Activated T-helper 17 cell treated with anti-CD3 and anti-CD28 coated beads, Interleukin-2, amount 50 U/mL, for 72 hours (primary cell): ENCODE results near the gene KRTAP3-3. TPM values are rescaled to one million over a fixed set of nuclear protein-coding genes. Genes with fewer than 3 reads are reported as not detected.

ENCODE experiments used
- ATAC-seq: fragments of 150-1000 bp; cut with Tn5 transposase; replicated peaks from 2 replicates; pipeline ENCODE4 v1.10.0; 2021; ENCODE audit warnings: mild to moderate bottlenecking, moderate library complexity
- H3K27ac Mint-ChIP-seq: one replicate; pipeline ENCODE4 v1.8.0; 2022; ENCODE audit warnings: mixed read lengths
- H3K27me3 Mint-ChIP-seq: one replicate; pipeline ENCODE4 v1.8.0; 2022; ENCODE audit warnings: mixed read lengths
- H3K36me3 Mint-ChIP-seq: one replicate; pipeline ENCODE4 v1.8.0; 2022; ENCODE audit warnings: low read depth, mild to moderate bottlenecking, mixed read lengths
- H3K4me1 Mint-ChIP-seq: one replicate; pipeline ENCODE4 v1.8.0; 2022; ENCODE audit warnings: mixed read lengths
- H3K4me3 Mint-ChIP-seq: one replicate; pipeline ENCODE4 v1.8.0; 2022; ENCODE audit warnings: mild to moderate bottlenecking, mixed read lengths
- H3K9me3 Mint-ChIP-seq: one replicate; pipeline ENCODE4 v1.8.0; 2022; ENCODE audit warnings: mixed read lengths
- total RNA-seq, 2 donors: library from RNA; stranded (reverse); gene quantifications; one replicate each; pipeline ENCODE4 v1.2.3, GENCODE V29; 2022

Gene KRTAP3-3
- total RNA-seq, 2 donors from 2014 or later = not detected

GRCh38 chr17:40960144-40960543, 33.8 kb downstream of the KRTAP3-3 start:
- peaks cover 6% of the 10 kb centered on the region for H3K4me1 Mint-ChIP-seq
- H3K9me3 Mint-ChIP-seq = no peaks in the 10 kb centered on the region
- H3K27me3 Mint-ChIP-seq = peaks cover 16% of the 10 kb centered on the region
- no peak overlapping the region for H3K27ac Mint-ChIP-seq
- H3K36me3 Mint-ChIP-seq = no peaks in the 10 kb centered on the region
- no peak for ATAC-seq
- no peak overlapping the region for H3K4me3 Mint-ChIP-seq

DNA sequence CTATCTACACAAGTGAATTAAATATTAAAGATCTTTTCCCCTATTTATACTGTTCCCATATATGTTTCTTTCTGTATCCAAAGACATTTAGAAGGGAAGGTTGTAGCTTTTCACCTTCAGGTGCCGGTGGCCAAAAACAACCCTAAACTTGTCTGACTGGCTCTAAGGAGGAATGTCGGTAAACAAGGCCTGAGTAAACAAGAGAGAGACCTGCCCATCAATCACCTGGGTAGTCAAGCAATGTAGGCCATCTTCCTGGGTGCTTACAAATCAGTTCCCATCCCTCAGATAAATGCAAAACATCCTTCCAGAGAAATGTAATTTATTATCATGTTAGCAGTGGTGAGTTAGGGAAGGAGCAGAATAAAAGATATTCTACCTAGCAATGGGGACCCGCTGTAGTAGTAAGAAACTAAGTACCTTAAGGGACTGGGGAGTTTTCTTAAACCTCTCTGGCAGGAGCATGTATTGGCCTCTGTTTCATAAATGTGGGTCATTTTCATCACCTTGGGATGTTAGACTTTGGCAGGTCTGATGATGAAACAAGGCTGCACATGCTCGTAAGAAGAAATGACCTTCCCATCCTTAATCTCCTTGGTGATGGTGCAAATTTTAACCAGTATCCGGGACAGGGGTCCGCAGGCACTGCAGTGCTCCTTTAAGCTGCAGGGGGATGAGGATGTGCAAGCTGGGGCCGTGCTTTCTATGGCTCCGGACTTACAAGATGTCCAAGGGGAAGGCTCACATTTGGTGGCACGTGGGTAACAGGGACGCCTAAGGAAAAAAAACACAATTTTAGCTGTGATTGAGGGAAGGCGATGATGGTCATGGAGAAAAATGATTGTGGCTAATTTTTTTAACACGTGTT, 35.6 kb downstream of the KRTAP3-3 start:
- Mint-ChIP-seq H3K36me3 (no peaks in the 10 kb centered on the region), H3K4me1 (no peaks in the 10 kb centered on the region), H3K27me3 (peaks cover 27% of the 10 kb centered on the region), H3K4me3 (no peak overlapping the region), H3K9me3 (no peaks in the 10 kb centered on the region), H3K27ac (no peak overlapping the region)
- no peak for ATAC-seq

DNA sequence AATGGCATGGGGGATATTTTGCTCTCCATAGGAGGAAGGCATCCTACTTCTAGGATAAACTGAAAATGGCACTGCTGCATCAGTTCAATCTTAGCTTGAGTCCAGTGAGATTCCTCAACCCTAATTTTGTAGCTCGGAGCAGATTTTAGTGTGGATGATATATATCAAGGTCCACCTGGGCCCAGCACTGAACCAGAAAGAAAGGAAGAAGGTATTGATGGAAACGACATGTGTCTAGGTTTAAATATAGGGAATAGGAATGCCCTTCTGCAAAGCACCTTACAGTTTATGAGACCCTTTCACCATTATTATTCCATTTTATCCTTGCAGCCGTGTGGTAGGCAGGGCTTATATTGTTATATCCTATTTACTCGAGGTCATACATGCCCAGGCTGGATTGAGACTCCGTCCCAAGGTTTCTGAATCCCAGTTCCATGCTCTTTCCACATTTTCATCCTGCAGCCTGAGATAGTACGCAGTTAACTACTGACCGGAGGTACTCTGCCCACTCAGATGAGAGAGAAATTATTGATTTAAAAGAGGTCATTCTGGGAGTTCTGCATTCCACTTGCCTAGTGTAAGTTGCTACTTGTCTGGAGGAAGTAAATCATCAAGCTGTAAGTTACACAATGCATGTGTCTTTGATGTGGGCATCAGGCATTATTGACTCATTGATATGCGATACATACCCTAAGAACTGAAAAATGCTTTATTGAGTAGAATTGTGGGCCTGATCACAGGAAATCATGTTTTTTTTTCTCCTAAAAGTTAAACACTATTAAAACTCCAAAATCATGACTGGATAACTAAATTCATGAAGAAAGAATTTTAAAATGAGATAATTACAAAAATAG, 37.3 kb downstream of the KRTAP3-3 start:
- no peaks in the 10 kb centered on the region for H3K4me1 Mint-ChIP-seq
- no peak overlapping the region for H3K4me3 Mint-ChIP-seq
- H3K36me3 Mint-ChIP-seq = no peaks in the 10 kb centered on the region
- no peaks in the 10 kb centered on the region for H3K9me3 Mint-ChIP-seq
- ATAC-seq = no peak
- peaks cover 28% of the 10 kb centered on the region for H3K27me3 Mint-ChIP-seq
- no peak overlapping the region for H3K27ac Mint-ChIP-seq

- Mint-ChIP-seq H3K9me3 (no peaks in the 10 kb centered on the region), H3K27me3 (peaks cover 34% of the 10 kb centered on the region), H3K4me3 (no peak overlapping the region), H3K36me3 (no peaks in the 10 kb centered on the region), H3K27ac (no peak overlapping the region), H3K4me1 (no peaks in the 10 kb centered on the region)
- peak; percentile 57 for ATAC-seq
Measured at GRCh38 chr17:40953881-40954280, 40.1 kb downstream of the KRTAP3-3 start.

DNA sequence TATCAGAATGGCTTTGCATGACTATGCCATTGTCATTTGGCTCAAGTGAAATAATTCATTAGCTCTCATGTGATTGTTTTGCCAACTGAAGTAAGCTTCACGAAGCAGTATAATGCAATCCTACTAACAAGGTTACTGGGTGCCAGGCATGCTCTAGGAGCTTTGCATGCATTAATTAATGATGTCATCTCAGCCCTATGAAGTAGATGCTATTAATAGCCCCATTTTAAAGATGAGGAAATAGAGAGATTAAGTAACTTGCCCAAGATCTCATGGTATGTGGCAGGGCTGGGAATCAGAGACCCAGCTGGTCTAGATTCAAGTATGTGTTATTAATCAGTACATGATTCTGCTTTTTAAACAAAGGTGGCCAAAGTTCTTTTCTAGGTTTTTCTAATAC, 41.3 kb downstream of the KRTAP3-3 start:
- no peaks in the 10 kb centered on the region for H3K36me3 Mint-ChIP-seq
- no peaks in the 10 kb centered on the region for H3K9me3 Mint-ChIP-seq
- H3K27me3 Mint-ChIP-seq = peaks cover 43% of the 10 kb centered on the region
- H3K4me1 Mint-ChIP-seq = no peaks in the 10 kb centered on the region
- no peak overlapping the region for H3K27ac Mint-ChIP-seq
- ATAC-seq = no peak
- no peak overlapping the region for H3K4me3 Mint-ChIP-seq

GRCh38 chr17:40952154-40952553, 41.8 kb downstream of the KRTAP3-3 start:
- Mint-ChIP-seq H3K9me3 (no peaks in the 10 kb centered on the region), H3K36me3 (no peaks in the 10 kb centered on the region), H3K4me1 (no peaks in the 10 kb centered on the region), H3K27me3 (peaks cover 43% of the 10 kb centered on the region), H3K4me3 (no peak overlapping the region), H3K27ac (no peak overlapping the region)
- ATAC-seq = no peak

- H3K9me3 Mint-ChIP-seq = no peaks in the 10 kb centered on the region
Measured at GRCh38 chr17:40951011-40951622, 42.8 kb downstream of the KRTAP3-3 start.

GRCh38 chr17:40950176-40950575, 43.8 kb downstream of the KRTAP3-3 start:
- no peaks in the 10 kb centered on the region for H3K36me3 Mint-ChIP-seq
- no peaks in the 10 kb centered on the region for H3K4me1 Mint-ChIP-seq
- peaks cover 47% of the 10 kb centered on the region for H3K27me3 Mint-ChIP-seq
- no peaks in the 10 kb centered on the region for H3K9me3 Mint-ChIP-seq
- no peak for ATAC-seq
- no peak overlapping the region for H3K27ac Mint-ChIP-seq
- no peak overlapping the region for H3K4me3 Mint-ChIP-seq

More at GRCh38 chr17:40951011-40951622, 42.8 kb downstream of the KRTAP3-3 start:
- no peaks in the 10 kb centered on the region for H3K36me3 Mint-ChIP-seq
- no peak overlapping the region for H3K4me3 Mint-ChIP-seq
- no peaks in the 10 kb centered on the region for H3K4me1 Mint-ChIP-seq
- peaks cover 46% of the 10 kb centered on the region for H3K27me3 Mint-ChIP-seq
- ATAC-seq = no peak
- H3K27ac Mint-ChIP-seq = no peak overlapping the region

DNA sequence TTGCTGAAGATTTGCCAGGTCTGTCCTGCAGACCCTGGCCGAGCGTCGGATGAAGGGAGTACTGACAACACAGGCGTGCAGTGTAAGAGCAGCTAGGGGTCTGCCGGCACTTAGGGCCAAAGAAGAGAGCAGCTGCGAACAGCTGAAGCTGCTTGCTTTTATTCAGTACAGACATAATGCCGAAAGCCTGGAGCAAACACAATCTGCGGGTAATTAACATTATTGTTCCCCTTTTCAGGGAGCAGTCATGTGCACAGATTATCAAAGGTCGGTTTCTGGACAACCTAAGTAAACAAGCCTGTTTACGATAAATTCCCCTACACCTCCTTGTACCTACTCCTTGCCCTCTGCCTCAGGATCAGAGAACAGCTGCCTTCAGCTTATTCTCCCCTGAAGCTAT, 44.5 kb downstream of the KRTAP3-3 start:
- Mint-ChIP-seq H3K4me3 (no peak overlapping the region), H3K9me3 (no peaks in the 10 kb centered on the region), H3K36me3 (no peaks in the 10 kb centered on the region), H3K27ac (no peak overlapping the region), H3K27me3 (peaks cover 41% of the 10 kb centered on the region), H3K4me1 (no peaks in the 10 kb centered on the region)
- no peak for ATAC-seq

- Mint-ChIP-seq H3K4me1 (no peaks in the 10 kb centered on the region), H3K9me3 (no peaks in the 10 kb centered on the region), H3K27ac (no peak overlapping the region), H3K4me3 (no peak overlapping the region), H3K36me3 (no peaks in the 10 kb centered on the region), H3K27me3 (peaks cover 44% of the 10 kb centered on the region)
- no peak for ATAC-seq
Measured at GRCh38 chr17:40947929-40948328, 46.0 kb downstream of the KRTAP3-3 start.

DNA sequence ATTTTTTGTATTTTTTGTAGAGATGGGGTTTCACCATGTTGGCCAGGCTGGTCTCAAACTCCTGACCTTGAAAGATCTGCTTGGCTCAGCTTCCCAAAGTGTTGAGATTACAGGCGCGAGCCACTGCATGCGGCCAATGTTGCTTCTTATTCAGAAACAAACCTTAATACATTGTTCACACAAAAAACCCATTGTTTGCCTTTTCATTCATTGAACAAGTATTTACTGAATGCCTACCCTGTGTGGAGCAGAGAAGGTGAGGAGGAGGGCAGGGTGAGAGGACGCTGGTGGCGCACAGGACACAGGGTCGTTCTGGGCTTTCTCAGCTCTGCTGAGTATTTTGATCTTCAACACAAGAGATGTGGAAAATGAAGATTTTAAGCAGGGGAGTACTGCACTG, 48.5 kb downstream of the KRTAP3-3 start:
- H3K27me3 Mint-ChIP-seq = peaks cover 44% of the 10 kb centered on the region

DNA sequence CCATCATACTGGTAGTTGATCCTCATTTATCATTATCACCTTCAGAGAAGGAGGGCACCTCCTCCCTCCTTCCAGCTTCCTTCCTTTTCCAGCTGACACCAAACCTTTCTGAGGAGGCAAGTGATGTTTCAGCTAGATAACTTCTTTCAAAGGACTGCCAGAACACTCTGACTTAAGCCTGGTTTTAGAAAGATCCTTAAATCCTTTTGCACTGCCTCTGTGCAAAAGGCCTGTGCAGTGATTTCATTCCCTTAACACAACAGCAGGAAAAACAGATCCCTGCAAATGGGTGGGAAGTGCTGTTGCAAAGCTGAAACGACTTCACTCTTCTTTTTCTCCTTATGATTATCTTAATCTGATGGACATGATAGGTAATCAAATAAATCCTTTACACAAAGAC, 49.4 kb downstream of the KRTAP3-3 start:
- H3K27me3 Mint-ChIP-seq = peaks cover 41% of the 10 kb centered on the region
- H3K4me1 Mint-ChIP-seq = peaks cover 3% of the 10 kb centered on the region
- H3K9me3 Mint-ChIP-seq = no peaks in the 10 kb centered on the region
- no peak for ATAC-seq
- no peaks in the 10 kb centered on the region for H3K36me3 Mint-ChIP-seq
- H3K4me3 Mint-ChIP-seq = no peak overlapping the region
- no peak overlapping the region for H3K27ac Mint-ChIP-seq

More for the DNA sequence above, 48.5 kb downstream of the KRTAP3-3 start:
- H3K9me3 Mint-ChIP-seq = no peaks in the 10 kb centered on the region
- no peak for ATAC-seq
- no peak overlapping the region for H3K4me3 Mint-ChIP-seq
- H3K36me3 Mint-ChIP-seq = no peaks in the 10 kb centered on the region
- H3K27ac Mint-ChIP-seq = no peak overlapping the region
- peaks cover 3% of the 10 kb centered on the region for H3K4me1 Mint-ChIP-seq
